Right ventricle myocardium superior (tissue), 1 donor: ENCODE data around the gene KCNC4. TPM values are rescaled to one million over a fixed set of nuclear protein-coding genes. Genes with fewer than 3 reads are reported as not detected.

ENCODE experiments used
- ATAC-seq: fragments of 200-7000 bp; cut with Tn5 transposase; one replicate; pipeline ENCODE4 v1.9.1; 2020; ENCODE audit warnings: mild to moderate bottlenecking; ENCODE audit not compliant: poor library complexity
- DNase-seq: peaks from one replicate; pipeline ENCODE4 v3.0.0-alpha.2; 2020
- intact Hi-C: fragments of 100-400 bp; cut with DNase I; formaldehyde crosslinking; loops from one replicate; pipeline ENCODE4 v1.11.2; 2022
- total RNA-seq: library from RNA; stranded (reverse); fragmentation: NEBNext Ultra II Directional; extraction: Animal tissue kit (Norgen Biotek cat#: 25700); gene quantifications from one replicate; pipeline ENCODE4 v1.2.1, GENCODE V29; 2021
- donor health status: DM: no; HTN: yes; CAD: no; lungs with severe emphysema.

KCNC4 gene
- total RNA-seq, 1 donor from 2014 or later = 4.2 TPM

GRCh38 chr1:110240476-110241210 lies 30.5 kb downstream of the KCNC4 start:
- ATAC-seq (no peak), DNase-seq (no peak)
- intact Hi-C loops = no loop called here

DNA sequence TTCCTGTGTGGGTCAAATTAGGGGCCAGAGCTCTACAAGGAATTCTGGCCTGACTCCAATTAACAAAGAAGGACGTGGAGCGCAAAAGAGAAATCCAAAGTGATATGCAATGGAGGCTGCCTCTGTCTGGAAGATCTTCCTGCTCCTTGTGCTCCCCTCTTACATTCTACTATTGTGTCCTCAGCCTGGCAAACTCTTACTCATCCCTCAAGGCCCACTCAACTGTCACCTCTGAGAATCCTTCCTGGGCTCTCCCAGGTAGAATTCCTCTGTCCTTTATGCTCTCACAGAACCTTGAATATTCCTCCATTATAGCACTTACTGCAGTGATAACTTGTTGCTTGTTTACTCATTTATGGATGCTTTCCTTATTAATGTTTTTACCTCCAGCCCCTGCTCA lies 31.4 kb downstream of the KCNC4 start:
- no peak for ATAC-seq
- DNase-seq = no peak
- intact Hi-C loops = no loop called here

DNA sequence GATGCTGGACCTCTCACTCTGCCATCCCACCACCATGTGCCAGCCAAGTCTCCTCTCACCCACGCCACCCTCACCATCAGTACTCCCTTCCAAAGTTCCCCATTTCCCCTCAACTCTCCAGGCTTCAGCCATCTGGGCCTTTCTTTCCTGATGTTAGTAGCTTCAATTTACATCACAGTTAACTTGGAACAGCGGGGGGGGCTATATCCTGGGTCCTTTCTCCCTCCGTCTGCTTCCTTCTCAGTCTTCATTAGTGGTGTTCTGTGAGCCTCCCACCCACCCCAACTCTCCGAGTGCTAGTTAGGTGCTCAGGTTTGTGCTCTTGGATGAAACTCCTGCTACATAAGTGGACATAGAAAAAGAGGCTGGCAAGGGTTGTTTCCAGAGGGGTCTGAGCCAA lies 31.9 kb downstream of the KCNC4 start:
- no peak for ATAC-seq

DNA sequence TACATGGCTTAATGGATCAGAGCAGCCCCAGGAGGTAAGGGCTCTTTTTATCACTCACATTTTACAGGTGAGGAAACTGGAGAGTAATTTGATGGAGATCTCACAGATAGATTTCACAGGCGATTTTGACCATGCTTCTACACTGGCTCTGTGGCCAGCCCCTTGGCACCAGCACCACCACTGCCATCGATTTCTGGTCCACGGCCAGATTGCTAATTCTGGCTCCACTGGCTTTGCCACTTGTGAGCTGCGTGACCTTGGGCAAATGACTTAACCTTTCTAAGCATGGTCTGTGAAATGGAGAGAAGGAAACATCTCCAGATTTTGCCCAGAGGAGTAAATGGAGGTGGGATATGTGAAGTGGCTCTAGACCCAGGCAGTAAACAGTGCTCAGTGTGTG lies 32.6 kb downstream of the KCNC4 start:
- intact Hi-C loops = no loop called here
- no peak for ATAC-seq
- DNase-seq = no peak

More for the DNA sequence above, 31.9 kb downstream of the KCNC4 start:
- DNase-seq = no peak
- intact Hi-C loops = no loop called here

GRCh38 chr1:110243146-110243545 lies 33.0 kb downstream of the KCNC4 start:
- DNase-seq (no peak), ATAC-seq (no peak)
- intact Hi-C loops = no loop called here

GRCh38 chr1:110243574-110243973 lies 33.5 kb downstream of the KCNC4 start:
- DNase-seq (no peak), ATAC-seq (no peak)
- intact Hi-C loops = no loop called here

- DNase-seq = no peak
- no peak for ATAC-seq
- intact Hi-C loops = no loop called here
These were observed 35.9 kb downstream of the KCNC4 start for GRCh38 chr1:110245876-110246620.

DNA sequence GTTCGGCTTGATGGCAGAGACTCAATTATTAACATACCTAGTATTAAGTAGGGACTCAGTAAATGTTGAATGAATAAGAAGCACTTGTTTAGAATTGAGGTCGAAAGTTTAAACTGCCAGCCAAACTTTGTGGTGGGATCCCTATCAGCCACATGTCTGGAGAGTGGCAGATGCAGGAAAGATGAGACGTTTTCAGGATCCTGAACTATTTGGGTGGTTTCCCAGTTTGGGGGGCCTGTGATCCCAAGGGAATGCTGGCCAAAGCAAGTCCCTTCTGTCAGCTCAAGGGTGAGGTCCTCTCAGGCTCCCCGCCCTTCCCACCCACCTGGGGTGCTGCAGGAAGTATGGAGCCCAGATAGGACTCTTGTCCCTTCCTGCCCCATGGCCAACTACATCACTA lies 38.6 kb downstream of the KCNC4 start:
- ATAC-seq = no peak
- intact Hi-C loops = no loop called here
- DNase-seq = no peak

DNA sequence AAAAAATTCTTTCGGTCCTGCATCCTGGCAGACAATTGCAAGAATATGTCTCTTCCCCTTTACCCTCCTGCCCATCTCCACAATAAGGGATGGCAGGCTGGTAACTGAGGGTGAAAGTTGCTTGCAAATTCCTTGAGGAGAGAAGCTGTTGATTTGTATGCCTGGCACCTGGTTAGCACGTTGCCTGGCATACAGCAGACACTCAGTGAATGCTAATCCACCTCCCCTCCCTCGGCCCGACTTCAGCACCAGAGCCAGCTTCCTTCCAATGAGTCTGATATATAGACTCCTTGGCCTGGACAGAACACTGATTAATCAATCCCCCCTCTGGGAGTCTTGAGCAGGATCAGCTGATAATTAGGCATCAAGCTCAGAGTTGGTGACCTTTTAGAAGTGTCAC lies 39.1 kb downstream of the KCNC4 start:
- DNase-seq = no peak
- no peak for ATAC-seq
- intact Hi-C loops = no loop called here

GRCh38 chr1:110250008-110250407 lies 39.9 kb downstream of the KCNC4 start:
- DNase-seq = no peak
- ATAC-seq = no peak
- intact Hi-C loops = no loop called here

GRCh38 chr1:110250749-110251148 lies 40.6 kb downstream of the KCNC4 start:
- intact Hi-C loops = no loop called here
- DNase-seq (no peak), ATAC-seq (no peak)

DNA sequence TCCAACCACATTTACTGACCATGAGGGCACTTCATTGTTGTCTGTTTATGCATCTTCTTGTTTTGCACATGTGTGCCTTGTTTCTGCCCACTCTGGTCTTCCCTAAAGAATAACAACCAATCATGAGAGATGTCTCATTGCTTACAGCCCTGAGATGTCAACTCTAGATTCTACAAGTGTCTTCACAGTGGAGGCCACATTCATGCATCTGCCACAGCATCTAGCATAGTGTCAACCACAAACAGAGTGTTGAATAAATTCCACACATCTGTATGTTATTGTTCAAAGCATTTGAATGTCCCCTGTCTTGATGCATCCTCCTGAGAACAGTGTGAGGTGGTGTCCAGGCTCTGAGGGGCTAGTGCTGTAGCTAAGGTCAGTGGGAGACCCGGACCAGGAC lies 43.1 kb downstream of the KCNC4 start:
- intact Hi-C loops = no loop called here
- DNase-seq = no peak
- no peak for ATAC-seq

DNA sequence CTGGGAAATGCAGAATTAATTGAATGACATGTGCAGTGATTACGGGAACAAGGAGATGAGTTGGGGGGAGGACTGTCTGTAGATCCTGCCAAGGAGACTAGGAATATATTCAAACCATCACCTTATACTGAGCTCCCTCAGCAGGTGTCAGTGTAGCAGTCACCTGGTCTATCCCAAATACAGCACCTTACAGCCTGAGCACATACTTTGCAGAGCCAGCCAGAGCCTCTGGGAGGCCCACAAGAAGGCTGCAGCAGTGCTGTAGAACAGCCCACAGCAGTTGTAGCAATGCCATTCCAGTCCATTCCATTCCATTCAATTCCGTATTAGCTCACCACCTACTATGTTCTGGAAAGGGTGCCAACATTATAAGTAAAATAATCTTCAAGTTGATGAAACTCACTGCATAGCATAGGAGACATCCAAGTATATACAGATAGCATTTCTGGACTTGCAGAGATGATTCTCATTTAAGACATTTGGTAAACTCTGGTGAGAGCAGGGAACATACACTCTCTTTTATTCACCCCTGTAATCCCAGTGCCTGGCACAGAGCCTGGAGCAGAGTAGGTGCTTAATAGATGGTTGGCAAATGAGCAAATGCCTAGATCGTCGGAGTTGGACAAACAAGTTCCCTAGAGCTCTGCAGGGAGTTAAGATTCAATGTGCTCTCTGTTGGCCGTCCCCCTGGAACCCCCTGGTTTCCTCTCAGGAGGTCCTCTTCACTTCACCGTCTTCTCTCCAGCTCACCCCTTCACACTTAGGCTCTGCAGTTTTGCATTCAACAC lies 44.7 kb downstream of the KCNC4 start:
- no peak for DNase-seq
- intact Hi-C loops = no loop called here
- ATAC-seq = no peak

GRCh38 chr1:110255392-110255787 lies 45.3 kb downstream of the KCNC4 start:
- intact Hi-C loops = no loop called here
- DNase-seq (no peak), ATAC-seq (peak; percentile 48)

DNA sequence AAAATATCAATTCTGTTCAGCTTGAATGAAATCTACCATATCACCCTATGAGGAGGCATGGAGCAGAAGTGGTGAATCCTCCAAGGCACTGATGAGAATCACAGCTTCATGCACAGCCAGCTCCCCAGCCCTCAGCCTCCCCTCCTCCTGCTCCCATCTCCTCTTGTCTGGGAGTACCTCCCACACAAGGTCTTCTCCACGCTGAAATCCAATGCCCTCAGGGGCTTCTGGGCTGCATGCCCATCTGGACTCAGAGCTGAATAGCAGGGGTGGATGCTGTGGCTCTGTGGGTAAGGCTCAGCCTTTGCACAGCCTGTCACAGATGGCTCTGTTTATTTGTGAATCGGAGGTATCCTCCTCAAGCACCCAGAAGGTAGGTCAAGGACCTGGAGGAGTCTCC lies 48.6 kb downstream of the KCNC4 start:
- intact Hi-C loops = no loop called here
- no peak for ATAC-seq
- DNase-seq = no peak

DNA sequence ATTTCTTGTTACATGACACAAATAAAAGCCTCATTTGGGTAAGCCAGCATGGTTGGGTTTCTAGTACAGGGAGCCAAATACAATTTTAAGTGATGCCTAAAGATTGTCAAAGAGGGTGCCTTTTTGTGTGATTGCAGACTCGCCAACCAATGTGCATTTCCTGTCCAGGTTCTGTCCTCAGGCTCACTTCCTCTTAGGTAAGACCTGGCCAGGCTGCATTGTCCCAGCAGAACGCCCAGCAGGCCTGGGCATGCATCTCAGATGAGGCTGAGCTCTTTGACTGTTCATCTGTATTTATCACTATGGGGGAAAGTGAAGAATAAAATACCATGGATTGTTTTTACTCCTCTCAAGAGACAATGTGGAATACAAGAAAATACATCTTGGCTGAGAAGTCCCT lies 49.7 kb downstream of the KCNC4 start:
- intact Hi-C loops = loop anchor here (5.0 kb wide), 1 partner anchor 47 kb away; the partner anchor contains the start of gene KCNC4
- no peak for ATAC-seq

More for the DNA sequence above, 49.7 kb downstream of the KCNC4 start:
- no peak for DNase-seq
